GM18867 (cell line): ENCODE measurements around the gene GATA1.

Experiments used
- ATAC-seq: cut with Tn5 transposase; IDR thresholded peaks from one replicate; pipeline ENCODE4 v1.9.1; 2021; ENCODE audit warnings: mild to moderate bottlenecking, moderate library complexity; ENCODE audit not compliant: unreplicated experiment

Gene GATA1

GRCh38 chrX:48784726-48785125 is 1.7 kb upstream of the GATA1 start:
- ATAC-seq: no peak

- ATAC-seq: no peak
Measured at GRCh38 chrX:48785186-48785539, 1.2 kb upstream of the GATA1 start.

- ATAC-seq: no peak
Measured at GRCh38 chrX:48785540-48786214, 713 bp upstream of the GATA1 start.

- no peak for ATAC-seq
Measured at GRCh38 chrX:48786825-48787504, 575 bp downstream of the GATA1 start.

- ATAC-seq: no peak
Measured at GRCh38 chrX:48787505-48788443, 1.4 kb downstream of the GATA1 start.

GRCh38 chrX:48789366-48790220 is 3.2 kb downstream of the GATA1 start:
- no peak for ATAC-seq

- no peak for ATAC-seq
Measured at GRCh38 chrX:48790477-48790876, 4.1 kb downstream of the GATA1 start.

GRCh38 chrX:48791063-48791820 is 4.9 kb downstream of the GATA1 start:
- no peak for ATAC-seq

GRCh38 chrX:48792219-48792618 is 5.8 kb downstream of the GATA1 start:
- ATAC-seq: no peak

GRCh38 chrX:48793935-48794334 is 7.5 kb downstream of the GATA1 start:
- ATAC-seq: no peak

GRCh38 chrX:48794340-48794910 is 8.0 kb downstream of the GATA1 start:
- no peak for ATAC-seq

- no peak for ATAC-seq
Measured at GRCh38 chrX:48794911-48795515, 8.6 kb downstream of the GATA1 start.

- no peak for ATAC-seq
Measured at GRCh38 chrX:48798318-48798717, 11.9 kb downstream of the GATA1 start.

GRCh38 chrX:48800574-48801279 is 14.3 kb downstream of the GATA1 start:
- no peak for ATAC-seq

GRCh38 chrX:48801280-48802088 is 15.1 kb downstream of the GATA1 start, which contains the start of gene HDAC6:
TSS of gene HDAC6 (plus strand) at chrX:48802067. CDS start at chrX:48802693, 626 bp downstream.
- peak; percentile 83 for ATAC-seq

- ATAC-seq: peak; percentile 43
Measured at GRCh38 chrX:48802089-48802904, 15.9 kb downstream of the GATA1 start.

- ATAC-seq: no peak
Measured at GRCh38 chrX:48802905-48803200, 16.5 kb downstream of the GATA1 start.
